Liver (tissue), 9 donors: ENCODE data around the gene CDX1. TPM values are rescaled to one million over a fixed set of nuclear protein-coding genes. Genes with fewer than 3 reads are reported as not detected.

ENCODE experiments used
- DNase-seq: peaks from one replicate; pipeline ENCODE4 v3.0.0-alpha.2; 2017; ENCODE audit warnings: low spot score
- H3K27ac ChIP-seq, 2 donors: one replicate each; pipeline ENCODE4 v1.7.0; 2013; ENCODE audit warnings: inconsistent platforms in 2 of 2, low read length in 2 of 2, control low read depth in 1 of 2, low read depth in 1 of 2, mild to moderate bottlenecking in 1 of 2
- H3K27me3 ChIP-seq, 4 donors: one replicate each; pipeline versions ENCODE4 v1.6.1 to v1.7.0; 2013; ENCODE audit warnings: low read length in 3 of 4, inconsistent platforms in 1 of 4, mild to moderate bottlenecking in 1 of 4, moderate library complexity in 1 of 4; ENCODE audit not compliant: control insufficient read depth in 4 of 4, insufficient read depth in 4 of 4
- H3K36me3 ChIP-seq, 4 donors: one replicate each; pipeline versions ENCODE4 v1.6.1 to v1.7.0; 2013; ENCODE audit warnings: low read length in 3 of 4, mild to moderate bottlenecking in 3 of 4, low read depth in 1 of 4, moderate library complexity in 1 of 4; ENCODE audit not compliant: control insufficient read depth in 4 of 4, insufficient read depth in 3 of 4
- H3K4me1 ChIP-seq, 4 donors: one replicate each; pipeline versions ENCODE4 v1.6.1 to v1.7.0; 2013; ENCODE audit warnings: low read length in 3 of 4, mild to moderate bottlenecking in 3 of 4, moderate library complexity in 1 of 4; ENCODE audit not compliant: control insufficient read depth in 4 of 4, insufficient read depth in 4 of 4
- H3K4me3 ChIP-seq, 3 donors: one replicate each; pipeline versions ENCODE4 v1.6.1 to v1.7.0; 2013; ENCODE audit warnings: low read length in 3 of 3, control low read depth in 1 of 3, low read depth in 1 of 3, mild to moderate bottlenecking in 1 of 3
- H3K9ac ChIP-seq, 2 donors: one replicate each; pipeline ENCODE4 v1.7.0; 2013; ENCODE audit warnings: low read length in 2 of 2, mild to moderate bottlenecking in 2 of 2, moderate library complexity in 2 of 2, control low read depth in 1 of 2, low read depth in 1 of 2
- H3K9me3 ChIP-seq, 4 donors: one replicate each; pipeline versions ENCODE4 v1.6.1 to v1.7.0; 2013; ENCODE audit warnings: low read length in 3 of 4; ENCODE audit not compliant: control insufficient read depth in 4 of 4
- ATF3 ChIP-seq: IDR thresholded peaks from 2 replicates; pipeline ENCODE4 v1.6.1; 2016; ENCODE audit warnings: antibody characterized with exemption
- CTCF ChIP-seq: fragments of 150-350 bp; IDR thresholded peaks from 2 replicates; pipeline ENCODE4 v1.5.1; 2017; ENCODE audit warnings: improper control_type of control experiment, low read depth, low read length; ENCODE audit not compliant: missing input control
- EGR1 ChIP-seq, 2 donors: IDR thresholded peaks; 2 replicates each; pipeline ENCODE4 v1.6.1; 2016 to 2018; ENCODE audit warnings: antibody characterized with exemption in 2 of 2, low read depth in 2 of 2
- FOXA1 ChIP-seq: IDR thresholded peaks from 2 replicates; pipeline ENCODE4 v1.6.1; 2016; ENCODE audit warnings: antibody characterized with exemption
- FOXA2 ChIP-seq: IDR thresholded peaks from 2 replicates; pipeline ENCODE4 v1.6.1; 2016; ENCODE audit warnings: antibody characterized with exemption
- GABPA ChIP-seq, 2 donors: IDR thresholded peaks in 1 of 2; conservative IDR thresholded peaks in 1 of 2; 2 replicates each; pipeline ENCODE4 v1.6.1; 2016; ENCODE audit warnings: antibody characterized with exemption in 2 of 2, mild to moderate bottlenecking in 1 of 2, moderate library complexity in 1 of 2
- HNF4A ChIP-seq, 2 donors: conservative IDR thresholded peaks; 2 replicates each; pipeline ENCODE4 v1.6.1; 2016; ENCODE audit warnings: antibody characterized with exemption in 2 of 2, mild to moderate bottlenecking in 2 of 2
- HNF4G ChIP-seq: IDR thresholded peaks from 2 replicates; pipeline ENCODE4 v1.6.1; 2016; ENCODE audit warnings: antibody characterized with exemption
- JUND ChIP-seq, 2 donors: IDR thresholded peaks; 2 replicates each; pipeline ENCODE4 v1.6.1; 2016; ENCODE audit warnings: antibody characterized with exemption in 2 of 2
- MAX ChIP-seq: IDR thresholded peaks from 2 replicates; pipeline ENCODE4 v1.6.1; 2016; ENCODE audit warnings: antibody characterized with exemption
- NR2F2 ChIP-seq: IDR thresholded peaks from 2 replicates; pipeline ENCODE4 v1.6.1; 2016; ENCODE audit warnings: antibody characterized with exemption
- RAD21 ChIP-seq, 2 donors: IDR thresholded peaks; 2 replicates each; pipeline ENCODE4 v1.6.1; 2016; ENCODE audit warnings: antibody characterized with exemption in 2 of 2, mild to moderate bottlenecking in 2 of 2
- REST ChIP-seq: IDR thresholded peaks from 2 replicates; pipeline ENCODE4 v1.6.1; 2016; ENCODE audit warnings: antibody characterized with exemption, mild to moderate bottlenecking
- RXRA ChIP-seq, 2 donors: IDR thresholded peaks; 2 replicates each; pipeline ENCODE4 v1.6.1; 2017 to 2018; ENCODE audit warnings: antibody characterized with exemption in 2 of 2, mild to moderate bottlenecking in 1 of 2
- SP1 ChIP-seq: IDR thresholded peaks from 2 replicates; pipeline ENCODE4 v1.6.1; 2018; ENCODE audit warnings: antibody characterized with exemption, mild to moderate bottlenecking
- TAF1 ChIP-seq: conservative IDR thresholded peaks from 2 replicates; pipeline ENCODE4 v1.6.1; 2016; ENCODE audit warnings: antibody characterized with exemption, mild to moderate bottlenecking
- ZBTB33 ChIP-seq: IDR thresholded peaks from 2 replicates; pipeline ENCODE4 v1.6.1; 2016; ENCODE audit warnings: antibody characterized with exemption
- WGBS: extraction: QIAGEN DNeasy Blood & Tissue Kit; methylation state at CpG from one replicate; pipeline ENCODE4 v1.1.7; 2013; 5-methylcytosine and 5-hydroxymethylcytosine counted together
- polyA plus RNA-seq, 2 donors: library from polyadenylated mRNA; stranded (reverse) in 1 of 2; unstranded in 1 of 2; fragments of 200-250 nt in 1 of 2; fragments of >200 nt in 1 of 2; fragmentation: Nextera tagmentation in 1 of 2; extraction: Ambion mirVana in 1 of 2; gene quantifications; one replicate each; pipeline versions ENCODE4 v1.2.1 to v1.2.3, GENCODE V29; 2013 to 2015
- total RNA-seq, 2 donors: library from RNA; depleted of rRNA; stranded (reverse); fragments of >200 nt; gene quantifications; one replicate each; pipeline ENCODE4 v1.2.3, GENCODE V29; 2014
- donor health status: healthy.
- donor health status: healthy.
- donor health status: healthy.
- donor health status: healthy.
- donor health status: healthy.

Gene CDX1
- total and polyA plus RNA-seq, 4 donors, result not detected

GRCh38 chr5:150181027-150181426 lies 14.4 kb downstream of the CDX1 start:
- no peaks in the 10 kb centered on the region for H3K36me3 ChIP-seq
- H3K27ac ChIP-seq, result peak overlapping the region; percentile 58 to 59
- H3K9me3 ChIP-seq, result no peaks in the 10 kb centered on the region
- H3K4me3 ChIP-seq, result no peak overlapping the region
- 79% methylated on average over 5 of the region's 5 CpGs for WGBS
- H3K4me1 ChIP-seq, result peaks cover 8 to 19% (median 12%) of the 10 kb centered on the region in 4 donors
- H3K9ac ChIP-seq, result no peak overlapping the region
- no peaks in the 10 kb centered on the region for H3K27me3 ChIP-seq
- no peak for DNase-seq
- TF ChIP-seq NR2F2 (no peak), TAF1 (no peak), ZBTB33 (no peak), JUND (IDR thresholded peaks at IDR 0.05) (no peak), REST (no peak), EGR1 (IDR thresholded peaks at IDR 0.05; ENCODE audit: low read depth in 2 of 2) (no peak), GABPA (IDR thresholded peaks at IDR 0.05 in 1 of 2, conservative IDR thresholded peaks at IDR 0.05 in 1 of 2) (no peak), HNF4G (no peak), SP1 (no peak), FOXA2 (no peak), ATF3 (no peak), FOXA1 (no peak)

GRCh38 chr5:150181766-150182545 lies 15.4 kb downstream of the CDX1 start:
- no peak for DNase-seq
- no peaks in the 10 kb centered on the region for H3K36me3 ChIP-seq
- no peak overlapping the region for H3K9ac ChIP-seq
- no peaks in the 10 kb centered on the region for H3K27me3 ChIP-seq
- no peak overlapping the region for H3K27ac ChIP-seq
- no peak overlapping the region for H3K4me3 ChIP-seq
- H3K4me1 ChIP-seq, result peaks cover 8 to 26% (median 15%) of the 10 kb centered on the region in 4 donors
- H3K9me3 ChIP-seq, result no peaks in the 10 kb centered on the region
- 90% methylated on average over 9 of the region's 9 CpGs for WGBS
- TF ChIP-seq FOXA1, result no peak
- TF ChIP-seq NR2F2, result no peak
- TF ChIP-seq EGR1 (IDR thresholded peaks at IDR 0.05; ENCODE audit: low read depth in 2 of 2), result no peak
- no peak for TF ChIP-seq HNF4G
- no peak for TF ChIP-seq RXRA (IDR thresholded peaks at IDR 0.05)
- no peak for TF ChIP-seq GABPA (IDR thresholded peaks at IDR 0.05 in 1 of 2, conservative IDR thresholded peaks at IDR 0.05 in 1 of 2)
- no peak for TF ChIP-seq RAD21 (IDR thresholded peaks at IDR 0.05)
- no peak for TF ChIP-seq MAX
- TF ChIP-seq ZBTB33, result no peak
- no peak for TF ChIP-seq CTCF
- TF ChIP-seq HNF4A (conservative IDR thresholded peaks at IDR 0.05), result no peak
- no peak for TF ChIP-seq REST
- TF ChIP-seq SP1, result no peak
